Measurements from ENCODE around the gene MICAL2.

MICAL2 gene

DNA sequence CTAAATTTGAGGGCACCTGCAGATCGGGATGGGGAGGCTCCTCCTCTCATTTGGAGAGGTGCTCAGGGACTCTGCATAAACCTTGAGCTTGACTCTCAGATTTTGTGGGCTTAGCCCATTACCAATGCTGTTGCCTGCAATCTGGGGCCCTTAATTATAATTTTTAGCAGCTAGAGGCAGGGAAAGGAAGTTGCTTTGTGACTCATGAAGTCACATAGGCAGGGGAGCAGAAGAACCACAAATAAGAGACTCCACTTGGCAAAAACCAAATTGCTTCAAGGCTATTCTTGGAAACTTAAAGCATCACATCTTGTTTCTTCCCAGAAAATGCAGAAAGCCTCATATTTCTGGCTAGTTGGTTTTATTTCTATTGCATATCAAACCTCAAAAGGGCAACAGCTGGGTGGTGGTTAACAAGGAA is 46.9 kb downstream of the MICAL2 start:
- peak; percentile 81 for DNase-seq

DNA sequence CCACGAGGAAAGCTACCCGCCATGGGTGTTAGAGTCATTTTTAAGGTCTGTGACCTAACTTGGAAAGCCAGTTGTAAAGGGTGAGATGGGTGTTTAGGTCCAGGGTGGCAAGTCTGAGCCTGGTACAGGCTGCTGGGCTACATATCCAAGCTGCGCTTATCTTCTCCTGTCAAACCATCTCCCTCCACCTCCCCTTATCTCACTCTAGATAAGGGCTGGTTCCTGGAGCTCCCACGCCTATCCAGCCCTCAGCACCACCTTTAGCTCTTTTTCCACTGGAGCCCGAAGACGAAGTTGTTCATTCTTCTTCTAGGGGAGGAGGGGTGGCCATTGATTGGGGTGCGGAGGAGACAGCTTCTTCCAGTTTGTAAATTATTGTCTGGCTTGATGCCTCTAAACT is 48.5 kb downstream of the MICAL2 start:
- no peak for DNase-seq

DNA sequence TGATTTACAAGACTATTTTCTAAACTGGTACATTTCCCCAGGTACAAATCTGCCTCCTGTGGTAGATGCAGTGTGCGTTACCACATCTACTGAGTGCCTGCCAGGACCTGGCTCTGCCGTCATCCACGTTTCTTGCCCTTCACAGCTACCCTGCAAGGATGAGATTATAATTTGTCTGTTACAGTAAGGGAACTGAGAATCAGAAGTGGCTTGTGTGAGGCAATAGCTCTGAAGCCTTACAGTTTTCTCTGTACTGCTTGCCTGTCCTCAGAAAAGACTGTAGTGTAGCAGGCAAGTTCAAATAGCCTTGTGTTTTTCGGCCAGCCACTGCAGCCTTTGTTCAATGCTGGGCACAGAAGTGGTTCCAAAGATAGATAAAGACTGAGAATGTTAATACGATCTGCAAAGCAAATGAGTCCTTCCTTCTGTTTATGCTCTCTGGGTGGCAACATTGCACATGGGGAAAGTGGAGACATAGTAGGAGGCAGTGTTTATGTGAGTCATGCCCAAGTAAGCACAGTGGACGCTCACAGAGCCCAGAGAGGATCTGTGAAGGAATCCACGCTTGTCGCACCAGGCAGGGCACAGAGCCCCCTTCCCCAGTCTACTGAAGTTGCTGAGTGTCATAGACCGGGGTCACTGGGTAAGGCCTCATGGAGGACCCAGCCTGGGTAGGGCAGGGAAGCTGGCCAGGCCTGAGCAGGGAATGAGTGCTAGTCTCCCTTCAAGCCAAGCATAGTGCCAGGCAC is 49.1 kb downstream of the MICAL2 start:
- DNase-seq, result no peak

DNA sequence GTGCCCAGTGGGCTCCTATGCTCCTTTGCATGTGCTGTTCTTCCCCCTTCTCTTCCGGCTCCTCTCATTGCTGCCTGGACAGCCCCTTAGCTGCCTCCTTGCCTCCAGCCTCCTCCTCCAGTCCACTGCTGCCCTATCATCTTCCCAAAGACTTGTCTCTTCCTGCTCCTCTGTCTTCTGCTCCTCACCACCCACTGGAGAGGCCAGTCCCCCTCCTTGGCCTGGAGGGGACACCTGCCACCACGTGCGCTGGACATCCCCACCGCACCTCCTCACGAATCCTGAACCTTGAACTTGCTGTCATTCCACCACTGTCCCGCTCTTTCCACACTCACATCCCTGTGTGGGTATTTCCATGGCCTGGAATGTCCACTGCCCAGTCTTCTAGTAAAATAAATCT is 49.8 kb downstream of the MICAL2 start:
- no peak for DNase-seq

DNA sequence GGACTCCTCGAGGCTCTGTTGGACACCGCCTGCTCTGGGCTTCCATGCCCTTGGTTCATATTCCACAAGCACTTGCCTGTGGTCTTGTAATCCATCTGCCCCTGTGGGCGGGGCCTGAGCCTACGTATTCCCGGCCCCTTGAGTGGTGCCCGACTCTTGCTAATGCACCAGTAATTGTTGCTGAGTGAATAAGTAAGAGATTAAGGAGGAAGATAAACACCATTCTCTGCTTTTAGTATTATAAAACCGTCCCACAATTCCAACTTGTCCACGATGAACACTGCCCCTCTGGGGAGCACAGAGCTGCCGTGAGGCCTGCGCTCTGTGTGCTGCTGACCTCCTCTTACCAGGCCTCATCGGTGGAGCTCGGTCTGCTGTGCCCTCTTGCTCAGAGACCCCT is 50.3 kb downstream of the MICAL2 start:
- DNase-seq, result no peak

DNA sequence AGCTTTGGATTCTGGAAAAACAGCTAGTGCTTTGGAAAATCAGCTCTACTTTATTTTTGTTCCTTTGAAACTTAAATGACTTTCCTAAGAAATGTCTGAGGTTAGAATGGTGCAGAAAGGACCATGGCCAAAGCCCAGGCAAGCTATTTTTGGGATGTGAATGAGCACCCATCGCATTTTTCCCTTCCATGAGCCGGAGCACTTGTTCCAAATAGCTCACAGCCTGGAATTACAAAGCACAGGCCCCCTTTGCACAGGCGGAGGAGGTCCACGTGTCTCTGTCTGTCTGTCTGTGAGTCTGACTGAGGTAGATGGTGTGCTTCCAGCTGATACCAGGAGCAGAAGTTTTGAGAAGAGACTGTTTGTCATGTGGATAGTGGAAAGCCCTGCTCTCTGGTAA is 50.7 kb downstream of the MICAL2 start:
- DNase-seq, result no peak

DNA sequence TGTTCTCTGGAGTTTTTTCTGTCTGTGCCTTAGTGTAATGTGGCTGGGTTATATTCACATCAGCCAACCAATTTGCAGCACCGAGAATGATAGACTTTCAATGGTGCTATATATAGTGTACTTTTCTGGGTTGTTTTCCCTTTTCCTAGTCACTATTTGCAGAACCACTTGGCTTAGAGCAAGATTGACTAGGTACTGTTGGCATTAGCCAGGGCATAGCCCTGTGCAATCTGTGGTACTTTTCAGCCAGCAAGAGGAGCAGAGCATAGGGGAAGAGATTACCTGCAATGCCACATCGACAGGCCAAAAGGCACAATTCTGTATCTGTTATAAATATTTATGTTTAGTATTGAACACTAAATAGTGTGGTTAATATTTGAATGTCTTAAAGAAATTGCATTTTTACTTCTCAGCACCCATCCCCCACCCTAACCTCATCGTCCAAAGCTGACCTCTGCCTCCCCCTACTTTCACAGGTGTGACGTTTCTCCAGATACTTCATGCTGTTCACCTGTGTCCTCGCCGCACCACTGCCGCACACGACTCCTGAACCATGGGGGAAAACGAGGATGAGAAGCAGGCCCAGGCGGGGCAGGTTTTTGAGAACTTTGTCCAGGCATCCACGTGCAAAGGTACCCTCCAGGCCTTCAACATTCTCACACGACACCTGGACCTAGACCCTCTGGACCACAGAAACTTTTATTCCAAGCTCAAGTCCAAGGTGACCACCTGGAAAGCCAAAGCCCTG is 51.4 kb downstream of the MICAL2 start:
- DNase-seq, result no peak

DNA sequence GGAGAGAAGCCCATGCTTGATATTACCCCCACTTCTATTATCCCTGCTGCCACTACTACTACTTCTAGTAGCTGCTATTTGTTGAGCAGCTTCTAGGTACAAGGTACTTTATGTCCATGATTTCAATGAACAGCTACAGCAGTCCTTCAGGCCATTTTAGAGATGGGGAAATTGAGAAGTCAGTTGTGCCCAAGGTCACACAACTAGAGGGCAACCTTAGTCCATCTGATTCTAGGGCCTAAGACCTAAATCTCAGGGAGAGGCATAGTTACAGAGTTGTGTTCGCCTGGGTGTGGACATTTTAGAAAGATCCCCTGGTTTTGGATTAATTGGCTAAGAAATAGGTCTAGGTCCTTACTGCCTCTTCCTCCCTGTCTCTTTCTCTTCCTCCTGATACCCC is 52.3 kb downstream of the MICAL2 start:
- DNase-seq, result no peak

DNA sequence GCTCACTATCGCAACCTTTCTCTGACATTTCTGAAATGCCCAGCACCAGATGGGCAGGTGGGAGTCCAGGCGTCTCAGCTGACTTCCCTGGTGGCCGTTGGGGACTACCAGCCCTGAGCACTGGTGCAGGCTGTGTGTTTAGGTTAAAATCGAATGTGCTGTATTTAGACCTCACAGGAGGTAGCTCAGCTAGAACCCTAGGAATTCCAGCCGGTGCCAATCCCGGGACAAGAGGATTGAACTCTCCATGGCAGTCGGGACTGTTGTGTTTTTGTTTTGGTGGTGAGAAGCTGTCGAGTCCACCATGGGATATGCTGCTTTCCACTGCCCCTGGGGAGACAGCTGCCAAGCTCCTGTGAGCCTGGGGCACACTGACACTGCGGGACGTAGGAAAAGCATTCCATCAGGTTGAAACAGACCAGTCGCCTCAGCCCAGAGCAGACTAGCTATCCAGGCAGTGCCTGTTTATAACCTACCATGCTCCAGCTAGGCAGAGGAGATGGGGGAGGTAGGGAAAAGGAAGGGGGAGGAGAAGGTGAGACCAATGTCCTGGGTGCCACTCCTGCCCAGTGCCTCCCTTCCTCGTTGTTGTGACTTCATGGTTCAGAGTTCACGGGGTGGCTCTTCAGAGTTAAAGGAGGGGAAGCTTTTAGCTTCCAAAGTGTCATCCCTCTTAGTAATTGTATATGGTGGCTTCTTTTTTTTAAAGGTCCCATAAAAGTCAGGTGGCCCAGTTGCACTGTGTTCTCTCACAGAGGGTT is 53.0 kb downstream of the MICAL2 start:
- no peak for DNase-seq

DNA sequence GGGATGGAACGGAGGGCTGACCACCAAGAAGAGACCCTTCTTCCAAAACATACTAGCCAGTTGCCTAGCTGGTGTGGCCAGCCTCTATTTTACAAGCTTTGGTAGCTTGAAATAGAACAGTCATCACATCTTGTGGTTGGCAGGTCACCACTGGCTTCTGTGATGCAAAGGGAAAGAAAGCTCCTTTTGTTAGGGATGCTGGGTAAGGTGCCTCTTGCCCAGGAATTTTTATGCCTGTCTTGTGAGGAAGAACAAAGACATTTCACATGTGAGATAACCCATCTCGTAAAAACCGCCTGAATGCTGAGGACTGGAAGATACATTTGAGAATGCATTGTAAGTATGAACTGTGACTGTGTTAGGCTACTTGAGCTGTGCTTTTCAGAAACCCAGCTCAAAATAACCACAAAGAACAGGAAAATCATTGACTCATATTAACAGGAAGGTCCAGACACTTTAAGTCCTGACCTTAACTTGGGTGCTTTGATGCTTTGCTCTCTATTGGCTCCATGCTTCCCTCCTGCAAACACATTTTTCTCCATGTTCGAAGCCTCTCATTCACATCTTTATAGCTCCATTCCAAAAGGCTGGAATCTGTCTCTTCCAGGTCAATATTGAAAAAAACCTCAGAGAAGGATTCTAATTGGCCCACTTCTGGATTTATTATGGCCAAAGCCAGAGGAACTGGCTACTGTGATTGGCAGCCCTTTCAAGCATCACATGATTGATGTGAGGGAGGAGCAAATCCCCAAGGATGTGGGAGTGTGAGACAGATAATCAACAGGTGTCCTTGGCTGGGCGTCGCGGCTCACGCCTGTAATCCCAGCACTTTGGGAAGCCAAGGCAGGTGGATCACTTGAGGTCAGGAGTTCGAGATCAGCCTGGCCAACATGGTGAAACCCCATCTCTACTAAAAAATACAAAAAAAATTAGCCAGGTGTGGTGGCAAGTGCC is 53.9 kb downstream of the MICAL2 start:
- DNase-seq, result no peak

DNA sequence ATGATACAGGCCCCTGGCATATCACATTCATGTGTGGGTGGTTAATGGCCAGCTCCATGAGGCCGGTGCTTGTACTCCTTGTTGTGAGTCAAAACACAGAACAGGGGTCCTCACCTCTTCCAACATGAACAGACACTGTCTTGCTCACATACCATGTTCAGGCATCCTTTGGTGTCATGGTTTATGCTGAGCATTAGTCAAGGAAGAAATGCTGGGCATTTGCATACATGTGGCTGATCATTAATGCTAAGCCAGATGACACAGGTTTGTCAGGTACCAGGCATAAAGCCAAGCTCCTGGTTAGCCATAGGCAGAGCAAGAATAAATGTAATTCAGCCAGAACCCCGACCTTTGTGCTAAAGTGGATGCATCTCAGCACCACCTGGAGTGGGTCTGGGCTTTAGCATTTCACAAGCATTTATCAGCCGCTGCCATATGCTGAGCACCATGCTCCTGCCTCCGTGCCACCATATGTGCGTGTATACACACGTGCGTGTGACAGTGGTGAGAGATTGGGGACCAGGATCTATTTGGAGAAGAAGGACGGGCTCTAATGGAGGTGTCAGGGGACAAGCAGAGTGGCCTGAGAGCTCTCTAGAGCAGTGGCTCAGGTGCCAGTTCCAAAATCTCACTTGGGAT is 55.0 kb downstream of the MICAL2 start:
- no peak for DNase-seq

DNA sequence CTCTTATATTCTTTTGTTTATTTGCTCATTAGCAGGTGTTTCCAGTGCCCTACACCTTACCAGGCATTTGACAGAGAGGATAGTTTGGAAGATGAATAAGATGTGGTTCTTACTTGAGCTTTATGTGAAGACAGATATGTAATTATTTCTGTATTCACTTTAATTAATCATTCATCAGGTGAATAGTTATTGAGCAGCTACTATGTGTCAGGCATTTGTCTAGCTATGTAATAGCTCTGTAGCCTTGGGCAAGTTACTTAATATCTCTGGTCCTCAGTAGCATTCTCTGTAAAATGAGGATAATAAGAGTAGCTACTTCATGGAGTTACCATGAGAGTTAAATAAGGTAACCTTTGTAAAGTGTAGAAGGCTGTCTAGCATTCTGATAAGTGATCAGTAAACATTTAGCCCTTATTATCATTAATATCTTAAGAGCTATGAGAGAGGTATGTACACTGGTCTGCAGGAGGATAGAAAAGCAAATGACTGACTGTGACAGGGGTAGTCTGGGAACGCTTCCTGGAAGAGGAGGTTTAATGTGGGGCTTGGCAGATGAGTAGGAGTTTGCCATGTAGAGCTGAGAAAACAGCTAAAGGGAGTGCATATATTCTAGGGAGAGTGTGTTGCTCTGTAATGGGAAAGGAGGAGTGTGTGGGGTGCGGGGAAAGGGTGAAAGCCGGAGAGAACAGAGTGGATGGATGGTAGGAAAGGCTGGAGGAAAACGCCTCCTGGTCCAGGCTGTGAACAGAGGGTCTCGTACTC is 56.1 kb downstream of the MICAL2 start:
- DNase-seq, result no peak

DNA sequence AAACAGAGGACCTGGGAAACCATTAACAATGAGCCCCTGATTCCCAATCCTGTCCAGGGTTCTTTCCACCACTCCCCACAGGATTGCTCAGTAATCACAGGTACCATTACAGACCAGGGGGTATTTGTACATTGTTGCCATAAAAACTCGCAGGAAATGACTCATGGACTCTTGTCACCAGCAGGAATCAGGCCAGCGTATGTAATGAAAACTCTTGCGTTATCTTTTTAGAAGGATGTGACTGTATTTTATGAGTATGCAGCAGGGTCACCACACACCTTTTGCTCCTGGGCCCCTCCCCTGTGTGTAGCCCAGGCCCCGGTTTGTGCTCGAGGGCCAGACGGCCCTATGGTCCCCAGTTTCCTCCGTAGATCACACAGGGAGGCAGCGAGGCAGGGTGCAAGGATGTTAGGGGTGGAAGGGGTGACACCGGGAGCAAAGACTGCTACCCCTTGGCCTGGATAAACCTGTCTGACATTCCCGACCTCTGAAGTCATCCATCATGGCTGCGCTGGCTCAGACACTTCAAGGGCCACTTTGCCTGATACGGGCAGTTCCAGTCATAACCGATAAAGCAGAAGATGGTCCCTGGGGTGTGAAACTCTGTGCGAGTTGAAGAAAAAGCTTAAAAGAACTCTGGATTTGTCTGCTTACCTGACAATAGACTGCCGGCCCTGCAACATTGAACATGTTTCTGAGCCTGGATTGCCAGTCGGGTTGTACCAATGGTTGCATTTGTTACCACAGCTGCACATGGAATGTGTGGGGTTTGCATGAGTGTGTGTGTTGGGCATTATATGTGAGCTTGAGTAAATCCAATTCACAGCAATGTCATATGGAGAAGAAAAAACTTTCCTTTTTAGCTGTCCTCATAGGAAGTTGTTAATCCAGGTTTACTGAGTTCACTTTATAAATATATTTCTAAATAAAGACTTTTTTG is 56.9 kb downstream of the MICAL2 start:
- DNase-seq, result peak; percentile 86

DNA sequence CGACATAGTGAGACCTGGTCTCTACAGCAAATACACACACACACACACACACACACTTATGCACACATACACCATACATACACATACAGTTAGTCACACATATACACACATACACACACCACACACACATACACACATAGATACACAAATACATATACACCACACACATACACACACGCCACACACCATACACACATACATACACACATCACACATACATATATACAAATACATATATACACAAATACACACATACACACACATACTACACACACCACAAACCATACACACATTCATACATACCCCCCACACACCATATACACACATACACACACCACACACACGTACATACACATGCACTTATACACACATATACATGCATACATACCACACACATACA is 57.7 kb downstream of the MICAL2 start:
- no peak for DNase-seq

DNA sequence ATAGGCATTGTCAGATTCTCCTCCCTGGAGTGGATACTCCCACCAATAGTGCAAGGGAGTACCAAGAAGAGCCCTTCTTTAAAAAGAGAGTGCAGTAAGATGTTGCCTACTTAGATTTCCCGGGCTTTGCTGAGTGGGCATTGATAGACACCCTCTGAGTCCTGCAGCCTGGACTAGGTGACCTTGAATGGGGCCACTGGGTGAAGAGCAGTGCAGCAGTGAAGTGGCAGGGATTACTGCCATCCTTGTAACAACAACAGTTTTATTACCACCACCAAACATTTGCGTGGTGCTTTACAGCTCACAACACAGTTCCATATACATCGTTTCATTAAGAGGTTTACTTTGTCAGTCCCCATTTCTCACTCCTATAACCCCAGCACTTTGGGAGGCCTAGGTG is 59.4 kb downstream of the MICAL2 start:
- DNase-seq, result no peak

DNA sequence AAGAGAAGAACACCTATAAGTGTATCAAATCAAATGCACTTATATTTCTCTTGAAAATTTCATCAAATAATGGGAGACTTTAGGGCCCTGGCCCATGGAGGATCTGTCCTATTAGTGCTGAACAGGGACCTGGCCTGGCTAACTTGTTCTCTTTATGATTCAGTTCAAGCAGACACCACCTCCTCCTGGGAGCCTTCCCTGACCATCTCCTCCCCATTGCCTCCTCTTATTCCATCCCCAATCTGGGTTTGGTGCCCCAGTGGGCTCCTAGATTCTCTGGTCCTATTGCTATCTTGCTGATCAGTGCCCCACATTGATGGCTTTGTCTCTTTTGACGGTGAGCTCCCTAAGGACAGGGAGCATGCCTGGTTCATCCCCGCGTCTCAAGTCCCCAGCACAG is 60.1 kb downstream of the MICAL2 start:
- no peak for DNase-seq

DNA sequence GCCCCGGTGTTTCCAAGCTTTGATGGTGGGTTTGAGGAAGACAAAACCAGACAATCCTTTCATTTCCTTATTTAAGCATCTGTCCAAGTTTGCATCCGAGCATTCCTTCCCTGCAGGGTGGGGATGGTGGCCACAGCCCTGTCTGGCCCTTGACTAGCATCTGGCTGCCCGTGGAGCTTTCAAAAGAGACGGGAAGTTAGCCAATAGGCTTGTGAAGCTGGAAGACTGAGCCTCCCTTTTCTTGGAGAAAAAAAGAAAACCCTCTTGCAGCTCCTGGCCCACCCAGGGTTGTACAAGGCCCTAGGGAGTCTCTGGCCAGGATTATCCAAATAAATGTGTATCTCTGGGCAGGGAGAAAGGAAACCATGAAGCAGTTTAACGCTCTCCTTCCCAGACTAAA is 60.6 kb downstream of the MICAL2 start:
- DNase-seq, result no peak

DNA sequence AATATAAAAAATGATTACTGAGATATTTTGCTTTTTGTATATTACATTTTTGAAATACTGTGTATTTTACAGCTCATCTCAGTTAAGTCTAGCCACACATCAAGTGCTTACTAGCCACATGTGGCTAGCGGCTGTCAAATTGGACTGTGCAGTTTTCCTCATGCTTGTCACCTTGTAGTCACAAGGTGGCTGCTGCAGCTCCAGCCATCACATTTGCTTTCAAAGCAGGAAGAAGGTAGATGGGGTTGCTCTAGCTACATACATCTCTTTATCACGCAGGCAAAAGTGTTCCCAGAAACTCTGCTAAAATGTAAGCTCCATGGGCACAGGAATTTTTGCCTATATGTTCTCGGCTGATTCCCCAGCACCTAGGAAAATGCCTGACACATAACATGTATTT is 61.5 kb downstream of the MICAL2 start:
- no peak for DNase-seq

DNA sequence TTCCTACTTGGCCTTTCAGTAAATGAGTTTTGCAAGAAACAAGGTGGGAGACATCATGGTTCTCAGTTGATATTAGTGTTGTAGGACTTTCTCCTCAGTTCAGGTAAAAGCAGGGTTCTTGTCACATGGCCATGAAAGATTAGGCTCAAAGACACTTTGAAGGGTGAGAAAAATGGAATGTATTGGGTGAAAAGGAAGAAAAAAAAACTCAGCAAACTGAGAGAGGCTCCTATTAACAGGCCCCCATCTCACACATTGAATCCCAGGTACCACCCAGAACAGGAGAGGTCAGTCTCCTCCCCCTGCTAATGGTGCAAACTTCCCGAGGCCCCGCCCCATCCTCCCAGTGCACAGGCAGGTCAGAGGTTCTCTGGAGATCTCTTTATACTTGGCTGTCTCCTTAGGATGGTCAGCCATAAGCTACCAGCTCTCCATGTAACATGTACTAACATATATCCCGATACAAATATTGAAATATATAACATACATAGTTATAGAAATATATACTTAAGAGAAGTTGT is 62.2 kb downstream of the MICAL2 start:
- no peak for DNase-seq

DNA sequence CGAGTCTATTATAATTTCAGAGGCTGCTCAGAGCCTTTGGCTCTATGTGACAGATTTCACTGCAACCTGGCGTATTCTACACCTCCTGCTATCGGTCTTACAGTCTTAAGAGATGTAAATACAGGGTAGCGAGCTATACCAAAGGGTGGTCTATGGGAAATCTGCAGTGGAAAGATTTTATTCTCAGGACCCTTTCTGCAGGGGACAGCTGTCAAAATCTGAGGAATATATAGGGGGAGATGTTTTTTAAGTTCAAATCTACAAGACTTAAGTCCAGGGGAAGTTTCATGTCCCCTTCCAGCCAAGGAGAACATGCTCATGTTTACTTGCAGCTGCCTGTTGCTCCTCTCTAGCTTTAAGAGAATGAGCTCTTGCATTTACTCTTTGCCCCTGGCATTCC is 62.7 kb downstream of the MICAL2 start:
- no peak for DNase-seq
